Measurements from ENCODE around the gene VEPH1.

VEPH1 gene

DNA sequence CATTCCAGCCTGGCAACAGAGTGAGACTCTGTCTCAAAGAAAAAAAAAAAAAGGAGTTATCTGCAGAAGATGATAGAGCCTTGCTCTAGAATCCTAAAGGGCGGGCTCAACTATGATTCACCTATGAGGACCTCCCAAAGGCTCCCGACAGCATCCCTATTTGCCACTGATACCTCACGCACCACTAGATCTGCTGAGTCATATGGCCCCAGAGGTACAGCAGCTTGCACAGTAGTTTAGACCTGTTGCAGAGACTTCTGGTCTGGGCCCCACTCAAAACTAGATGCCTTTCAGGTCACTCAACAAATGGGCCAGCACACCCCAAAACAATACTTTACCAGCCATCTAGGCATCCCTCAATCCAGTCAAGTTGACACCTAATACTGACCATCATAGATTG is 104.6 kb downstream of the VEPH1 start:
- TF ChIP-seq, protein P1, sequence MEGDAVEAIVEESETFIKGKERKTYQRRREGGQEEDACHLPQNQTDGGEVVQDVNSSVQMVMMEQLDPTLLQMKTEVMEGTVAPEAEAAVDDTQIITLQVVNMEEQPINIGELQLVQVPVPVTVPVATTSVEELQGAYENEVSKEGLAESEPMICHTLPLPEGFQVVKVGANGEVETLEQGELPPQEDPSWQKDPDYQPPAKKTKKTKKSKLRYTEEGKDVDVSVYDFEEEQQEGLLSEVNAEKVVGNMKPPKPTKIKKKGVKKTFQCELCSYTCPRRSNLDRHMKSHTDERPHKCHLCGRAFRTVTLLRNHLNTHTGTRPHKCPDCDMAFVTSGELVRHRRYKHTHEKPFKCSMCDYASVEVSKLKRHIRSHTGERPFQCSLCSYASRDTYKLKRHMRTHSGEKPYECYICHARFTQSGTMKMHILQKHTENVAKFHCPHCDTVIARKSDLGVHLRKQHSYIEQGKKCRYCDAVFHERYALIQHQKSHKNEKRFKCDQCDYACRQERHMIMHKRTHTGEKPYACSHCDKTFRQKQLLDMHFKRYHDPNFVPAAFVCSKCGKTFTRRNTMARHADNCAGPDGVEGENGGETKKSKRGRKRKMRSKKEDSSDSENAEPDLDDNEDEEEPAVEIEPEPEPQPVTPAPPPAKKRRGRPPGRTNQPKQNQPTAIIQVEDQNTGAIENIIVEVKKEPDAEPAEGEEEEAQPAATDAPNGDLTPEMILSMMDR (IDR thresholded peaks at IDR 0.05; ENCODE audit: low read depth, low read length, missing control alignments), result no peak
- in situ Hi-C loops (cut with HindIII; ENCODE audit: low sequenced_read_pairs), result no loop called here
- H3K4me3 ChIP-seq (ENCODE audit: low read depth, low read length), result no peak overlapping the region
- no peak for DNase-seq (ENCODE audit: low read depth)

- TF ChIP-seq, protein P1 (IDR thresholded peaks at IDR 0.05; ENCODE audit: low read depth, low read length, missing control alignments), result no peak
- DNase-seq (ENCODE audit: low read depth), result no peak
- H3K4me3 ChIP-seq (ENCODE audit: low read depth, low read length), result no peak overlapping the region
- in situ Hi-C loops (cut with HindIII; ENCODE audit: low sequenced_read_pairs), result no loop called here
These were observed 108.8 kb downstream of the VEPH1 start for GRCh38 chr3:157394411-157394810.

GRCh38 chr3:157393113-157393512 is 110.1 kb downstream of the VEPH1 start:
- no peak overlapping the region for H3K4me3 ChIP-seq (ENCODE audit: low read depth, low read length)
- TF ChIP-seq, protein P1 (IDR thresholded peaks at IDR 0.05; ENCODE audit: low read depth, low read length, missing control alignments), result no peak
- no peak for DNase-seq (ENCODE audit: low read depth)
- in situ Hi-C loops (cut with HindIII; ENCODE audit: low sequenced_read_pairs), result no loop called here

- in situ Hi-C loops (cut with HindIII; ENCODE audit: low sequenced_read_pairs), result no loop called here
- DNase-seq (ENCODE audit: low read depth), result no peak
- no peak overlapping the region for H3K4me3 ChIP-seq (ENCODE audit: low read depth, low read length)
- TF ChIP-seq, protein P1 (IDR thresholded peaks at IDR 0.05; ENCODE audit: low read depth, low read length, missing control alignments), result no peak
These were observed 111.1 kb downstream of the VEPH1 start for GRCh38 chr3:157392104-157392503.

DNA sequence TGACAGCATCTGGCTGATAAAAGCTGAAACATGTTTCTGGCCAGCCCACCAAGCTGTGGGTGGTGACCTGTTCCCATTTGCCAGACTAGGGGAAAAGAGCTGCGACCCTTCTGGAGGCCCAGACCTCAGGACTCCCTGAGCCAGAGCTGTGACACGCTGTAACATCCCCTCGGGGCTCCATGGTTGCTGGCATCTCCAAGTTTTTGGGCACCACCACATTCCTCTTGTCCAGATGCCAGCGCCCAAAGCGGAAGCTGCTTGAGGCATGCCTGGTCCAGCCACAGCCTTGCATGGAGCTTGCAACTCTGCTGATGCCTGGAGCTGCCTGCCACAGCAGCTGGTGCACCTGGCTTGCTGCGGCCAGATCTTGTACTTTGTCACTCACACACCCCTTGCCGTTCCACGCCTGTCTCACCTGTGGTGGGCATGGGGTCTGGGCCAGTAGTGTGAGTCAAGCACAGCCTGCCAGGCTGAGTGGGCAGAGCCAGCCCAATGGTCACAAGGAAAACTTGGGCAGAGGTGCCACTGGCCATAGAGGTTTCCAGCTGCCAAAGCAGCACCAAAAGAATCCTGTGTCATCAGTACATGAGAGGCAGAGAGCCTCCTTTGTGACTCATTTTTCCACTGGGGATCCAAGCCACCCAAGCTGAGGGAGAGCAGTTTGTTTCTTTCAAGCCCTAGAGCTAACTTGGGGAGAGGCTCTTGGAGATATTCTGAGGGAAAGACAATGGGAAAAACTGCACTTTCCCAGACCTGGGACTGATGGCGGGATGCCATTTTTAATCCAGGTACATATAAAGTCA is 112.3 kb downstream of the VEPH1 start:
- DNase-seq (ENCODE audit: low read depth), result no peak
- no peak overlapping the region for H3K4me3 ChIP-seq (ENCODE audit: low read depth, low read length)
- in situ Hi-C loops (cut with HindIII; ENCODE audit: low sequenced_read_pairs), result no loop called here

DNA sequence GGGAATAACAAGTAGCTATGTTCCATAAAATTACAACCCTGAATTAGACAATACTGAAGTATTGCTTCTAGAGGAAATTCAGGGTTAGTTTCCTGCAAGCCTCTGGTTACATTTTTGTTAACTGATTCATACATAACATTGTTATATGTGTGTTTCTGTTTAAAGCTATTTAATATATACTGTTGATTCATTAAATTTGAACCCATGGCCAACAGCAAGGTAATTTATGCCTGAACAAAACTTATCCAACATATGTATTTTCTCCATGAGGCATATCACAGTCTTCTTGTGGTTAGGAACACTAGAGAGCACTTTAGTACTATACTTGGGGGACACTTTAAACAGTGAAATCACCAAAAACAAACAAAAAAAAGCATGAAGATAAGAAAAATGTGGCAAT is 114.2 kb downstream of the VEPH1 start:
- in situ Hi-C loops (cut with HindIII; ENCODE audit: low sequenced_read_pairs), result no loop called here
- TF ChIP-seq, protein P1 (IDR thresholded peaks at IDR 0.05; ENCODE audit: low read depth, low read length, missing control alignments), result no peak
- no peak for DNase-seq (ENCODE audit: low read depth)
- H3K4me3 ChIP-seq (ENCODE audit: low read depth, low read length), result no peak overlapping the region

More for the DNA sequence above, 112.3 kb downstream of the VEPH1 start:
- TF ChIP-seq, protein P1 (IDR thresholded peaks at IDR 0.05; ENCODE audit: low read depth, low read length, missing control alignments), result no peak
